Measurements from ENCODE around the gene FHIT.

The FHIT gene

DNA sequence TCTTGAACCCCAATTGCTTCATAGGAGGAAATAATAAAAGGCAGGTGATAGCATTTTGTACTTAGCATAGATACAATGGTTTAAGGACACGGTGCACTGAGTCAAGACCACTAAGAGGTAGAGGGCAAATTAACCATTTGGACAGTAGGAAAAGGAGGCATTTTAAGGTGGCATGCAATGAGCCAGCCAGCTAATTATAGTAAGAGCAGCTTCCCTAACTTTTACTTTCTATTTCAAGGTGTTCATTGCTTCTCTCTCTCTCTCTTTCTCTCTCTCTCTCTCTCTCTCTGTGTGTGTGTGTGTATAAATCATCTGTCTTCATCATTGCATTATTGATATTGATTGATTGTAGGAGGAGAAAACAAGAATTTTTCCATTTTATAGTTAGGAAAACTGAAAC lies 1461.0 kb downstream of the FHIT start:
- DNase-seq (ENCODE audit: low read depth in 2 of 3, low spot score in 1 of 3) = no peak

DNA sequence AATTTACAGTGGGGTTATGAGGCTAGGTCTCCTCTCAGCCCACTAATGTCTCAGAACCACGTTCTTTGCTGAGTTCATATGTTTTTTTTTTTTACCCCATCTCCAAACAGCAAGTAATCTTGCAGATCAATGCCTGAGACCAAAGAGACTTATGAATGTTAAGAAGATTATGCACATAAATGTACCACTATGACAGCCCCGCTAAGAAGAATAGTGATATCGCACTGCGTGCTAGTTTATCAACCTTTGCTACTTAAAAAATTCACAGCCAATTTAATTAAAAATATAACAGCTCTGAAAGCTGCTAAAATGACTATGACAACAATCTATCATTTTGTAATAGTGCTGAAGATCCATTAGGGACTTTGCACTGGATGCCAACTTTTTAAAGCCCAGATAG lies 1462.5 kb downstream of the FHIT start:
- DNase-seq (ENCODE audit: low read depth in 2 of 3, low spot score in 1 of 3) = no peak

DNA sequence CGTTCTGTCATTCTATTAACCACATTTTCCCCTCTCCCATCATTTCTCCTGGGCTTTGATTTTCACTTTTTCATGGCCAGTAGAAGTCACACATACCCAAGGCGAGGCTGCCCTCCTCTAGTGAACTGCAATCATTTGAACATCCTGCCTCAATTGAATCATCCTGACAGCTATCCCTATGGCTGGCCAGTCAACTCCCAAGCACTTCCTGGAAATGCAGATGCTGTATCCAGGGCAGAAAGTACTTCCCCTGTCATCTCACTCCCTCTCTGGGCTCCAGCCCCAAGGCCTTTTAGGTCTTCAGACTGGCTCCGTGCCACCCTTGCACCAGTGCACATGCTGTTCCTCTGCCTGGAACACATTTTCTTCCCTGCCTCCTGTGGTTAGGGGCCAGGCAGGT lies 1463.1 kb downstream of the FHIT start:
- no peak for DNase-seq (ENCODE audit: low read depth in 2 of 3, low spot score in 1 of 3)

DNA sequence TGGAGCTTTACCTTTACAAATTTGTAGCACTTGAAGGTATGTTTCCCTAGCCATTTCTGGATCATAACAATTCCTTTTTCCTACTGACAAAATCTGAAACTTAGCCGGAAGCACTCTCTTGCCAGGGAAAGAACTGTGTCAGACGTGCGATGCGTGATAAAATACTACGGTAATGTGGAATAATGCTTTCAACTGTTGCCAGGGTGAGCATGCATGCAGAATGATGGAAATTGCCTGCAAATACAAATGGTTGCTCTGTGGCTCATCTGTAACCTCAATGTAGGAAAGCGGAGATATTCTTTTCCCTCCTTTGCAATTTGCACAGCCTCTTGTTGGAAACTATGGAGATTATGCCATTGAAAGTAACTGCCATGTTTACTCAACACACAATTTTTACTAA lies 1464.9 kb downstream of the FHIT start:
- DNase-seq (ENCODE audit: low read depth in 2 of 3, low spot score in 1 of 3) = no peak

DNA sequence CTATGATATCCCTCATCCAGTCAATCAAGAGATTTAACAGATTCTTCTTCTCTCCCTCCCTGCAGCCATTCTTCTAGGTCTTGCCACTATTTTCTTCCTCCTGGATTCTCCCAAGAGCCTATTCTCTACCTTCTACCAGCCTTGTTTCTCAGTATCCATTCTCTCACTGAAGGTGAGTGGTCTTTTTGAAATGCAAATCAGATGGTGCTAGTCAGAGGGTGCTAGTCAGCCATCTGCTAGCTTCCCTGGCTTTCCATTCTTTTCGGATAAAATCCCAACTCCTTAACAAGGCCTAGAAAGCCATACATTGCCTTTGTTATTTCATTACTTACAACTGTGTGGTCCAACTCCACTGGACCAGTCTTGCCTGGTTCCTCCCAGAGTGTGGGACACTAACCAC lies 1467.1 kb downstream of the FHIT start:
- DNase-seq (ENCODE audit: low read depth in 2 of 3, low spot score in 1 of 3) = no peak

DNA sequence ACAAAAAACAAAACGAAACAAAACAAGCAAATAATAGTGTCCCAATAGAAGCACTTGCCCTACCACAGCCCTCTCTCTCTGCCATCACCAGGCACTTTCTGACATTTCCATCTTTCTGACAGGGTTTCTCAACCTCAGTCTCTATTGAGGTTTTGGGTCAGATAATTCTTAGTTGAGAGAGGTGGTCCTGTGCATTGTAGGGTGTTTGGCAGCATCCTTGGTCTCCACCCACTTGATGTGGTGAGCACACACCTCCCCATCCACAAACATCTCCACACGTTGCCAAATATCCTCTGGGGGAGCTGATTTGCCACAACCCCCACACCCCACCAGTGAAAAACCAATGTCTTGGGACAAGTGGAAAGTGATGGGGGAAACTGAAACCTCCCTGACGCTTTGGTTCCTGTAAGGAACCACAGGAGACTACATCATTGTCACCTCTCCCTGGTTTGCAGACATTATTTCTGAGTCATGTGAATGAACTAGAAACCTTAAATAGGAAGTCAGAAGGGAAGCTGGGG lies 1467.7 kb downstream of the FHIT start:
- DNase-seq (ENCODE audit: low read depth in 2 of 3, low spot score in 1 of 3) = peak in 2 of 3 donors; percentile 21 to 34

DNA sequence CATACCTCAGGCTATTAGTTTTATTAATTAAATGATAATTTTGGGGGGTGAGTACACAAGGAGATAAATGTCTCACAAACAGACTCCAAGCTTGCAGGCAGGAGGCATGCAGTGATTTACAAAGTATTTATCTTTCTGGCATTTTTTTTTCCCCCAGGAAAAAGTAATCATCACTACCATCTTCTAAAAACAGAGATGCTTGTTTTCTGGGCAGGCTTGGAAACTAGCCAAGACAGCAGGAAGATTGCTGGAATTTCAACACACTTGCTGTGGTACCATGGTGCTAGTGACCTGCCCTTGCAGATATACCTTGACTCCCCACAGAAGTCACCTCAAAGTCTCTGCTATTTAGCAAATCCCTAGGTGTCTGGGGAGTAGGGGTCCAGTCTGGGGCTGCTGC lies 1468.6 kb downstream of the FHIT start:
- DNase-seq (ENCODE audit: low read depth in 2 of 3, low spot score in 1 of 3) = no peak

DNA sequence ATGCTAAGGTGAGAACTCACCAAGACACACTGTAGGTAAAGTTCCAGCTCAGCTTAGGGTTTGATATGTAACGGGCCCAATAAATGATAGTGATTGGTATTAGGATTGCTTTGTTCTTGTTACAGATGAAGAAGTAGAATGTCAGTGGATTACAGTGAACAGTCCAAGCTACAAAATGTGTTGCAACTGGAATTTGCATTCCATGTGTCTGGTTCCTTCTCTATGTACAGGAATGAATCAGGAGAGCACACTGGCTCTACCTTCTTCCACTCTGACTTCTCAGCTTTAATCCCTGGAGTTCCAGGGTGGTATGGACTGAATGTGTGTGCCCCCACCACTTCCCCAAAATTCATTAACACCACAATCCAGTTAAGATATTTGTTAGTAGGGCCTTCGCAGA lies 1471.0 kb downstream of the FHIT start:
- no peak for DNase-seq (ENCODE audit: low read depth in 2 of 3, low spot score in 1 of 3)

DNA sequence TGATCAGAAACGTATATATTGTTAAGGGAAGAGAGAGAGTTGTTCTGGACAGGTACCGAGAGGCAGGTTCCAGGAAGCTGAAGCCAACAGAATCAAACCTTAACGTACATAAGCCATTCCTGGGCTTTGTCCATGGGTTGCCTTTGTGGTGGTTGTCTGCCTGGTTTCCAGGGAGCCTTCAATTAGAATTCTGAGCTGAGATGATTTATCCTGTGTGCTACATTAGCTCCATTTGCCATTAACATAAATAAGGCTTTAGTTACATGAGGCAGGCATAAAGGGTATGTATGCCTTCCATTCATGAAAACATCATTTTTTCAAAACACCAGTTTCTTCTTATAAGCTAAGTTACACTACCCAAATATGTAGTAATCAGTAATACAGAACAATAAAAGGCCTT lies 1472.0 kb downstream of the FHIT start:
- DNase-seq (ENCODE audit: low read depth in 2 of 3, low spot score in 1 of 3) = no peak

DNA sequence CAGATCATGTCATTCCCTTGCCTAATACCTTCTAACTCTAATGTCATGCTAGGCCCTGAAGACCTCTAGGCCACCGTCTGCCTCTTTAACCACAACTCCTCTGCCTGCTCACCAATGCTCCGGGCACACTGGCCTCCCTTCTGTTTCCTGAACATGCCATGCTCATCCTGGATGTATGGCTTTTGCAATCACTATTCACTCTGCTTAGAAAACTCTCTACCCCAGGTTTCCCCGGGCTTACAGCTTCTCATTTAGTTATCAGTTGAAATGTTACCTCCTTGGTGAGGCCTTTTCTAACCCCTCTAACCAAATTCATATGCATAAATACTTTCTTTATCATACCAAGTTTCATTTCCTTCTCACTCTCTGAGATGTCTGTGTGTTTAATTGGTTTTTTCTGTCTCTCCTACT lies 1473.6 kb downstream of the FHIT start:
- no peak for DNase-seq (ENCODE audit: low read depth in 2 of 3, low spot score in 1 of 3)

DNA sequence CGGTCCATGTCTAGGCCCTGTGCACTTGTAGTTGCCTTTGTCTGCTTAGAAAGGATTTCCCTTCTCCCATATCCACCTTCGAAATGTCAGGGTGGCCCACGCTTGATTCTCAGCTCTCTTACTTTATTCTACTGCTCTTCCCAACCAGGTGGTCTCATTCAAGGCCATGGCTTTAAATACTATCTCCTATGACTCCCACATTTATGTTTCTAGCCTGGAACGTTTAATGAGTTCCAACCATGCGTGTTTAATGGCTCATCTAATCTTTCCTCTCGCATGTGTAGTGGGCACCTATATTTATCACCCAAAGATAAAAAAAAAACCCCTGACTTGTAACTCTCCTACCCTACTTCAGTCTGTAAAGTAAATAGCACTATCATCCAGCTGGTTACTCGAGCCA lies 1474.2 kb downstream of the FHIT start:
- no peak for DNase-seq (ENCODE audit: low read depth in 2 of 3, low spot score in 1 of 3)

DNA sequence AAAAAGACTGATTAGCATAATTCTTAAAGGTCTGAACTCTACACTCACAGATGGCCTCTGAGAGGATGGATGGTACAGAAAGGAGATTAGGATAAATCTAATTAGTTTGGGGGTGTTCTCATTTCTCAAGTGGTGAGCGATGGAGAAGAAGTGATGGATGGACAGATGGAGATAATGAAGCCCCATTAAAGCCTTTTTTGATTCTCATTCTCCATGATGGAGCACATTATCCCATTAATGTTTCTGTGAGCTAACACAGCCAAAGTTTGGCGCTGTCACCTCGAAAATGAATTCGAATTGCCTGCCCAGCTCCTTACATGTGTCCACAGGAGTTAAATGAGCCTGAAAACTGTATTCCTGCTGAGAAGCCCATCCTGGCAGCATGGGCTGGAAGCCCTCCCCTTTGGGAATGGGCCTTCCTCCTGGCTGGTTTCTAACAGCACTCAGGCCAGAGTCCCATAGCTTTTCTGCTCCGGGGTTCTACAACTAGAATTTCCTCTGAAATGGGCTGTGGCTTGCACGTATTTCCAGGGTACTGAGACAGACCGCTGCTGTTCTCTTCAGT lies 1475.4 kb downstream of the FHIT start:
- no peak for DNase-seq (ENCODE audit: low read depth in 2 of 3, low spot score in 1 of 3)

DNA sequence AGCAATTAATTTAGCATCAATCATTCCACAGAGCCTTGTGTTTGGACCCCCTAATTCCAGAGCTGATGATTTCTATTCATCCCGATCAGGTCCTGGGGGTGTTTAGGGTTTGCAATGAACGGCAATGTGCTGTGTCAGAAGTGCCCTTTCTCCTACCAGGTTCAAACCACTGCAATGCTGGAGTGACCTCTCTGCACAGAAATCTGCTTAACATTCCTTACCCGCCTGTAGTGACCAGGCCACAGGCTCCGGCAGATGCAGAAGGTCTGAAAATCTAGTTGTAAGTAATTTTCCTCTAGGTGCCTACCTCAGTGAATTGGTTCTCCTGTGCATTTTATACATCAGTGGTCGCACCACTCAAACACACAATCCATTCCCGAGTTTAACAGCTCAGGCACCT lies 1476.1 kb downstream of the FHIT start:
- no peak for DNase-seq (ENCODE audit: low read depth in 2 of 3, low spot score in 1 of 3)

DNA sequence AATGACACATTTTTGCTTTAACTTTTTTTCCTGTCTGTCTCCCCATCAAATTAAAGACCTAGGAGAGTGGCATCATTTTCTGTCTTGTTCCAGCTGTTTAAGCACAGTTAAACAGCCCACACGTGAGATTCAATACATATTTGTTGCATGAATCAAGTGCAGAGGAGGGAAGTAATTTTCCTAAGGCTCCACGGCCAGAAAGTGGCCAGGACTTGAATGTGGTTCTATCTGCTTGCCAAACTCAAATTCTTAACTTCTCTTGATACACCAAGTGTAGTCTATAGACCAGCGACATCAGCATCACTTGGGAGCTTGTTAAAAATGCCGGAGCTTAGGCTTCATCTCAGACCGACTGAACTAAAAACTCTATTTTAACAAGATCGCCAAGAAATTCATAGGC lies 1476.6 kb downstream of the FHIT start:
- no peak for DNase-seq (ENCODE audit: low read depth in 2 of 3, low spot score in 1 of 3)

DNA sequence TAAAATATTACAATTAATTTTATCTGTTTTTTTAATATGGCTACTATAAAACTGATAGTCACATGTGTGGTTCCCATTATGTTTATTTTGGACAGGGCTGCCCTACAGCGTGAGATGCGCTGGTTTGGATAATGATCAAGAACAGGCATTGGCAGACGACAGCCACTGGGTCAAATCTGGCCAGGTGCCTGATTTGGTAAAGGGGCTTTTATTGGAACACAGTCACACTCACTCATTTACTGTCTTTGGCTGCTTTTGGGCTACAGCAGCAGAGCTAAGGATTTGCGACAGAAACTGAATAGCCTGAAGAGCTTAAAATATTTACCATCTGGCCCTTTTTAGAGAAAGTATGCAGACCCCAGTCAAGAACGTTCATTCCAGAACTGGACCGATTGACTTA lies 1477.3 kb downstream of the FHIT start:
- no peak for DNase-seq (ENCODE audit: low read depth in 2 of 3, low spot score in 1 of 3)

DNA sequence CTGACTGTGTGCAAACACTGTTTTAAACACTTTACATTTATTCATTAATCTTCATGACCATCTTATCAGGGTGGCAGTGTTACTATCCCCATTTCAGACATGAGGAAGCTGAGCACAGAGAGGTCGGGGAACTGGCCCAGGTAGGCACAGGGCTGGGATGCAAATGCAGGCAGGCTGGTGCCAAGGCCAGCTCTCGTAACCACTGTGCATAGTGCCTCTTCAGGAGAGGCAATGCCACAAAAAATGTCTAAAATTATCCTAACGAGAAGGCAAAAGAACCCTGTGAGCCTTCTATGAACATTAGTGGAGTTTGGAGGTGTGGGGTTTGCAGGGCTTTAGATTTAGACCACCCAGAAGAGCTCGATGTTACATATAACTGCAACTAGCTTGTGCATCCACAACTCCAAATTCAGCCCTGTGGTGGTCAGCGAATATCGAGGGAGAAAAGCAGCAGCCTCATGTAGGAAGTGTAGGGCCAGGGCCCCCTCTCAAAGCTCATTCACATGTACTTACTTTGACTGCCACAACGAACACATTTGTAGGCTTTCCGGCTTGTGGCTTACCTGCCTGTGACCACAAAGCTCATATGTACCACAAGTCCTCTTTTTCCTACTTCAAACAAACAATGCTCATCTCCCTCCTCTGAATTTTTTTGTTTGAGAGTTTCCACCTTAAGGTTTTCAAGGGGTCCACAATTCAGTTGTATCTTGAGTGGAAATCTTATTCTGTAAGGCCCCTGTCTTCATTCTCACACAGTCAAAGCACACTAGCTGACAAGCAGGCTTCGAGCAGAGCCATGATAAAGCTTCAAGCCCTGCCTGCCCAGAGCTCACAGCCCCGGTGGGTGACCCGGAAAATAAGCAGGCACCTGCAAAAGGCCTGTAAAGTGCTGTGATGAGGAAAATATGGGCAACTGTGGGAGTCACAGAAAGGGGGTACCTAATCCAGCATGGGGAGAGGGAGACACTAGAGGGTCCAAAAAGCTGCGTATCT lies 1478.5 kb downstream of the FHIT start:
- DNase-seq (ENCODE audit: low read depth in 2 of 3, low spot score in 1 of 3) = peak in 1 of 3 donors; percentile 20

DNA sequence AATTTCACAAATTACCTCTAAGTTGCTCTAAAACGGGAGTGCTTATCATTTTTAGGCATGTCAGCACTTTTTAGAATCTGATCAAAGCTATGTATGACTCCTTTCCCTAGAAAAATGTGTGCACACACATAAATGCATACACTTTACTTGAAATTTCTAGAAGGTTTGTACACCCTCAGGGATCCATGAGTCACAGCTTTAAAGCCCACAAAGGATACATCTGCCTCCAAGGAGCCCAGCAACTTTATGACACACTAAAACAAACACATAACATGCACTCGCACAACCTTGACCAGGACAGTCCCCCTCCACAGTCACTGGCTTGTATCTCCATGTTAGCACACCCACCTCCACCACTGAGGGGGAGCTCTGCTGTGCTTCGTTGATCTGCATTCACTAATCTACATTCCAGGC lies 1479.5 kb downstream of the FHIT start:
- no peak for DNase-seq (ENCODE audit: low read depth in 2 of 3, low spot score in 1 of 3)

DNA sequence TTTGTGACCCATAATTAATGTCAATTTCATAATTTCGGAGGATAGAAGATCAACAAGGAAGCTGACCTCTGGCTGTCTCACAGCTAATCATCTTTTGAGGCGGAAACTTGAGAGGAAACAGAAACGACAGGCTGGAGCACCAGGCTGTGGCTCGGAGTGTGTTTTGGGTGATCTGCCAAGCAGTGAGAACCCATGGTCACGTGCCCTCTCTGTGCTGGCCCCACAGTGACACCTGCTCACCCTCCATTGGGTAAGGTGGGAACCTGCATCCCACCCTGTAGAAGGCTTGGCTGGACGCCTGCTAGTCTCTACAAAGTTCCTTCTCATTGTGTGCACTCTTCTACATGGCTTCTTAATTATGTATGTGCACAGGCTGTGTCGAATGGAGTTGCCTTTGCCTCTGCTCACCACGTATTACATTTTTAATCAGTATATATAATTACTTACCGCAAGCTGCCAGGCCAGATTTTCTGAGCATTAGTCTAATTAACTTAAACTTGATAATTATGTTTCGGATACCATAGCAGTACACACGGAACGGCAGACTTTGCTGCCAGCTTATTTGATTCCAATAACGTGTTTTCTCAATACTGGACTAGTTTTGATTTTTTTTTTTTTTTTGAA lies 1482.0 kb downstream of the FHIT start:
- DNase-seq (ENCODE audit: low read depth in 2 of 3, low spot score in 1 of 3) = no peak

DNA sequence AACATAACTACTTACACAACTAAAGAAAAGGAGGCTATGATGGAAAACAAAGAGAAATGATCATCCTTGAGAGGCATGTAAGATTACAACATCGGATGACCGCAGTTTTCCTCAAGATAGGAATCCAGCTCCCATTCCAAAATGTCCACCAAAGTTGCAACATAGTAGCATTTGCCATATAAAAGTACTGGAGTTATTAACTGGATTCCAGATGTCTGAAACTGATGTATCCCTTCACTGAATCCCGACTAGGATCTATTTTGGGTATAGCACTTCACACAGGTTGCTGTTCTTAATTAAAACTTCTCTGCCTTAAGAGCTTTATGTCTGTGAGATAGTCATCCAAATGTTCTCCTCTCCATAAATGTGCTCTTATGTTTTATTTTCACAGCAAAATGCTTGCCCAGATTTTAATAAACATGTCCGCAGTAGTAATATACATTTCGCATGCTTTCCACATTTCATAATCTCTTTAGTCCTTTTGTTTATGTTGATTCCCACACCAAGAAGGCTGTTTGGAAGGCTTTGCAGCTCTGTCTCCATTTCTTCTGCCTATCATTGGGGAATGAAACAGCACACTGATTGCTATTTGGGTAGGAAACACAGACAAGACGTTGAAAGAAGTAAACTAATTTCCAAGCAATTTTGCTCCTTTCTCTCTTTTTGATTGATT lies 1484.9 kb downstream of the FHIT start:
- DNase-seq (ENCODE audit: low read depth in 2 of 3, low spot score in 1 of 3) = no peak

DNA sequence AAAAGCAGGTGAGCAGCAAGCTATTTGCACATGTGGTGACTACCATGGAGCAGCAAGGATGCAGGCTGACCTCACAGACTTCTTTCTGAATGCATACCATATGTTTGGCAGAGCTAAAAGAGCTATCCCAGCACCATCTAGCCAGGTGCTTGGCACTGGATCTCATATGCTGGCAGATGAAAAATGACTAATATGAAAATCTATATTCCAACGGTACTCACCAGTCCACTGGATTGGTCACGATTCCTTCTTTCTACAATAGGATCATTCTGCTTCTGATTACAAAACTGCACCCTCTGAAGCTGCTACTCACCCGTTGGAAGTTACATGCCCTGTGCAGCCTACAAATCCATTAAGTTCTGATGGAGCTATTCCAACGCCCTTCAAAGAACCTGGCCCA lies 1487.1 kb downstream of the FHIT start:
- no peak for DNase-seq (ENCODE audit: low read depth in 2 of 3, low spot score in 1 of 3)

DNA sequence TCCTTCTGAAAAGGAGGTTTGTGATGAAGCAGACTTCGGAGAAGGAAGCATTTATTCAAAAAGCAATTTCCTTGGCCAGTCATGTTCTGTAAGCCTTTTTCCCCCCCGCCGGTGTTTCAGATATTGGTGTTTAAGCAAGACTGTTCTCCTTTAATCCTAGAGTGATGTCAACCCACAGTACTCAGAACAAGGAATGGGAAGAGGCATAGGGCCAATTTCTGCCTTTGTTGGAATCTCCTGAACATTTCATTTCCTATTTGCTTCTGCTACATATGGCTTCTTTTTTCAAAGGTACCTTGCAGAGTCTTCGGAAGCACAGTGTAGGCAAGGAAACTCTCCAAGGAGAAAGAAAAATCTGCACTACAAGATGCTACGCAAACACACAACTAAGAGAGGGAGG lies 1488.3 kb downstream of the FHIT start:
- no peak for DNase-seq (ENCODE audit: low read depth in 2 of 3, low spot score in 1 of 3)

All from stimulated activated CD4-positive, alpha-beta T cell treated with anti-CD3 and anti-CD28 coated beads, Interleukin-12 subunit alpha, Interleukin-12 subunit beta, amount 100 ng/mL, for 48 hours (primary cell).